Mammary epithelial cell (primary cell): ENCODE results near the gene RELA.

Source experiments
- EZH2 ChIP-seq: IDR thresholded peaks from 2 replicates; pipeline ENCODE4 v1.6.1; 2012; ENCODE audit warnings: low read length, inconsistent platforms, borderline replicate concordance
- TF ChIP-seq, protein P1 (sequence below), 2 donors: IDR thresholded peaks in 1 of 2; conservative IDR thresholded peaks in 1 of 2; 2 replicates each; pipeline ENCODE4 v1.5.1; 2011 to 2012; ENCODE audit warnings: inconsistent platforms in 2 of 2, low read length in 2 of 2, mild to moderate bottlenecking in 2 of 2, control low read depth in 1 of 2, low read depth in 1 of 2; ENCODE audit not compliant: insufficient read depth in 1 of 2; ENCODE audit errors: extremely low read depth in 1 of 2

DNA sequence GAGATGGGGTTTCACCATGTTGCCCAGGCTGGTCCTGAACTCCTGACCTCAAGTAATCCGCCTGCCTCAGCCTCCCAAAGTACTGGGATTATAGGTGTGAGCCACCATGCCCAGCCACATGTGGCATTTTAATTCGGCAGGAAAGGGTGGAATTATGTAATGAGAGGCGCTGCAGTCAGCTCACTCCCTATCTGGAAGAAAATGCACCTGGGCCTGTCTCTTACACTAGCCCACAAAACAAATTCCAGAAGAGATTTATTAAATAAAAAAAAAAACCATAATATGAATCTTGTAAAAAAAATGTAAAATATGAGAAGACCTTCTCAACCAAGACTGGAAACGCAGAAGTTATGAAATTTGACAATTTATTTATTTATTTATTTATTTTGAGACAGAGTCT is 41.1 kb upstream of the RELA start:
- TF ChIP-seq, protein P1, sequence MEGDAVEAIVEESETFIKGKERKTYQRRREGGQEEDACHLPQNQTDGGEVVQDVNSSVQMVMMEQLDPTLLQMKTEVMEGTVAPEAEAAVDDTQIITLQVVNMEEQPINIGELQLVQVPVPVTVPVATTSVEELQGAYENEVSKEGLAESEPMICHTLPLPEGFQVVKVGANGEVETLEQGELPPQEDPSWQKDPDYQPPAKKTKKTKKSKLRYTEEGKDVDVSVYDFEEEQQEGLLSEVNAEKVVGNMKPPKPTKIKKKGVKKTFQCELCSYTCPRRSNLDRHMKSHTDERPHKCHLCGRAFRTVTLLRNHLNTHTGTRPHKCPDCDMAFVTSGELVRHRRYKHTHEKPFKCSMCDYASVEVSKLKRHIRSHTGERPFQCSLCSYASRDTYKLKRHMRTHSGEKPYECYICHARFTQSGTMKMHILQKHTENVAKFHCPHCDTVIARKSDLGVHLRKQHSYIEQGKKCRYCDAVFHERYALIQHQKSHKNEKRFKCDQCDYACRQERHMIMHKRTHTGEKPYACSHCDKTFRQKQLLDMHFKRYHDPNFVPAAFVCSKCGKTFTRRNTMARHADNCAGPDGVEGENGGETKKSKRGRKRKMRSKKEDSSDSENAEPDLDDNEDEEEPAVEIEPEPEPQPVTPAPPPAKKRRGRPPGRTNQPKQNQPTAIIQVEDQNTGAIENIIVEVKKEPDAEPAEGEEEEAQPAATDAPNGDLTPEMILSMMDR (conservative IDR thresholded peaks at IDR 0.05 in 1 of 2, IDR thresholded peaks at IDR 0.05 in 1 of 2; ENCODE audit: extremely low read depth in 1 of 2, insufficient read depth in 1 of 2, low read depth in 1 of 2, low read length in 2 of 2): no peak
- TF ChIP-seq EZH2: no peak
